ENCODE data around the gene HECA.

DNA sequence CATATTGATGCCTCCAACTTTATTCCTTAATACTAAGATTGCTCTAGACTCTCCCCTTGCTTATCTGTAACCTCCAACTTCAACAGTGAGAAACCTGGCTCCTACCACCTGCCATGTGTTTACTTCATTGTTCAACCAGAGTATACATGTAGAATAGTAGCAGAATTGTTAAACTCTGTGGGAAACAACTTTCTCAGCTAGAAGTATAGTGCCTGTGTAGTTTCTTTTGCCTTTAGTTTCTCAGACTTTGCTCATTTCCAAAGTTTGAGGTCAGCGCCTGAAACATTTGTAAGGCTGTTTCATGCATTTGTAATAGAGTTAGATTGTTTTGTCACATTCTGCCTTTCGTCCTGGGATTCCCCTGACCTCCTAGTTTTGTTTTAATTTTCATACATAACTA, 34.9 kb upstream of the HECA start:
- TF ChIP-seq, protein P1, sequence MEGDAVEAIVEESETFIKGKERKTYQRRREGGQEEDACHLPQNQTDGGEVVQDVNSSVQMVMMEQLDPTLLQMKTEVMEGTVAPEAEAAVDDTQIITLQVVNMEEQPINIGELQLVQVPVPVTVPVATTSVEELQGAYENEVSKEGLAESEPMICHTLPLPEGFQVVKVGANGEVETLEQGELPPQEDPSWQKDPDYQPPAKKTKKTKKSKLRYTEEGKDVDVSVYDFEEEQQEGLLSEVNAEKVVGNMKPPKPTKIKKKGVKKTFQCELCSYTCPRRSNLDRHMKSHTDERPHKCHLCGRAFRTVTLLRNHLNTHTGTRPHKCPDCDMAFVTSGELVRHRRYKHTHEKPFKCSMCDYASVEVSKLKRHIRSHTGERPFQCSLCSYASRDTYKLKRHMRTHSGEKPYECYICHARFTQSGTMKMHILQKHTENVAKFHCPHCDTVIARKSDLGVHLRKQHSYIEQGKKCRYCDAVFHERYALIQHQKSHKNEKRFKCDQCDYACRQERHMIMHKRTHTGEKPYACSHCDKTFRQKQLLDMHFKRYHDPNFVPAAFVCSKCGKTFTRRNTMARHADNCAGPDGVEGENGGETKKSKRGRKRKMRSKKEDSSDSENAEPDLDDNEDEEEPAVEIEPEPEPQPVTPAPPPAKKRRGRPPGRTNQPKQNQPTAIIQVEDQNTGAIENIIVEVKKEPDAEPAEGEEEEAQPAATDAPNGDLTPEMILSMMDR (IDR thresholded peaks at IDR 0.05; ENCODE audit: low read length): no peak
- TF ChIP-seq EZH2 (optimal IDR thresholded peaks at IDR 0.05; ENCODE audit: low read depth, low read length) (no peak), EZH2phosphoT487 (IDR thresholded peaks at IDR 0.05; ENCODE audit: low read length) (no peak)

Data from MM.1S (cell line).